OCI-LY7 (cell line): Measurements from ENCODE around the gene ZNF79. TPM values are rescaled to one million over a fixed set of nuclear protein-coding genes. Genes with fewer than 3 reads are reported as not detected.

Experiments
- BruUV-seq: library from RNA; stranded (reverse); fragments of 400-500 nt; replicated peaks from 2 replicates; lab custom pipeline; 2021; lab: Mats Ljungman, UMichigan
- CTCF ChIA-PET: fragments of 300-600 bp; sonication (Branson Sonifier 250); formaldehyde crosslinking; loops from one replicate; lab custom pipeline; 2022; ENCODE audit warnings: antibody characterized with exemption; ENCODE audit not compliant: unreplicated experiment; lab: Charles Lee
- POLR2A ChIA-PET: fragments of 300-600 bp; sonication (Branson Sonifier 250); formaldehyde crosslinking; loops from one replicate; lab custom pipeline; 2022; ENCODE audit warnings: antibody characterized with exemption; lab: Charles Lee
- DNase-seq: peaks from one replicate; pipeline ENCODE4 v3.0.0-alpha.2; 2015; ENCODE audit warnings: low spot score
- H2AFZ ChIP-seq: fragments of 200-600 bp; sonication (generic), shearing (Covaris generic); 2 replicates; pipeline ENCODE4 v1.6.1; 2014; ENCODE audit warnings: mild to moderate bottlenecking, antibody characterized with exemption, low read length, moderate library complexity
- H3K27ac ChIP-seq: fragments of 200-600 bp; sonication (generic); 2 replicates; pipeline ENCODE4 v1.5.1; 2014; ENCODE audit warnings: mixed run types, low read depth, mild to moderate bottlenecking, moderate library complexity, low read length, inconsistent platforms; ENCODE audit not compliant: poor library complexity, severe bottlenecking
- H3K36me3 ChIP-seq: fragments of 200-600 bp; sonication (generic); 2 replicates; pipeline ENCODE4 v1.6.1; 2014; ENCODE audit warnings: mild to moderate bottlenecking, antibody characterized with exemption, low read length, moderate library complexity, mixed read lengths; ENCODE audit not compliant: insufficient read depth
- H3K4me1 ChIP-seq: fragments of 200-600 bp; sonication (generic); 2 replicates; pipeline ENCODE4 v1.5.1; 2014; ENCODE audit warnings: mild to moderate bottlenecking, low read length; ENCODE audit not compliant: insufficient read depth, poor library complexity, severe bottlenecking
- H3K4me2 ChIP-seq: fragments of 200-600 bp; sonication (generic); 2 replicates; pipeline ENCODE4 v1.6.1; 2014; ENCODE audit warnings: mild to moderate bottlenecking, low read length
- H3K4me3 ChIP-seq: fragments of 200-600 bp; sonication (generic); 2 replicates; pipeline ENCODE4 v1.5.1; 2014; ENCODE audit warnings: mild to moderate bottlenecking, low read depth, low read length; ENCODE audit not compliant: poor library complexity, severe bottlenecking
- H3K79me2 ChIP-seq: fragments of 200-600 bp; sonication (generic); 2 replicates; pipeline ENCODE4 v1.6.1; 2016; ENCODE audit warnings: low read depth, mild to moderate bottlenecking, low read length, moderate library complexity, mixed read lengths; ENCODE audit not compliant: insufficient read depth
- H3K9me2 ChIP-seq: fragments of 200-600 bp; sonication (generic); 2 replicates; pipeline ENCODE4 v1.6.1; 2016; ENCODE audit warnings: mild to moderate bottlenecking, low read length, mixed read lengths; ENCODE audit not compliant: insufficient read depth
- H3K9me3 ChIP-seq: fragments of 200-600 bp; sonication (generic); 2 replicates; pipeline ENCODE4 v1.6.1; 2014; ENCODE audit warnings: mild to moderate bottlenecking, mixed run types, low read length, mixed read lengths
- H4K20me1 ChIP-seq: fragments of 200-600 bp; sonication (generic); 2 replicates; pipeline ENCODE4 v1.6.1; 2014; ENCODE audit warnings: mild to moderate bottlenecking, antibody characterized with exemption, low read length, moderate library complexity, mixed read lengths; ENCODE audit not compliant: insufficient read depth
- EZH2phosphoT487 ChIP-seq: fragments of 200-600 bp; sonication (generic); IDR thresholded peaks from 2 replicates; pipeline ENCODE4 v1.6.1; 2018; ENCODE audit warnings: low read depth, borderline replicate concordance, mild to moderate bottlenecking, mixed run types, antibody characterized with exemption, low read length, moderate library complexity, mixed read lengths
- intact Hi-C: fragments of 100-400 bp; cut with micrococcal nuclease; formaldehyde crosslinking; loops from one replicate; pipeline ENCODE4 v1.10.0; 2022; ENCODE audit not compliant: unreplicated experiment
- total RNA-seq, 2 experiments: library from RNA; depleted of rRNA in 1 of 2; stranded (reverse); fragments of >200 nt in 1 of 2; shearing (Covaris generic) in 1 of 2; gene quantifications; 2 replicates each; pipeline ENCODE4 v1.2.3, GENCODE V29; 2014 to 2022
- TF ChIP-seq, protein P1 (sequence below): fragments of 200-600 bp; sonication (generic); conservative IDR thresholded peaks from 2 replicates; pipeline ENCODE4 v1.5.1; 2014; ENCODE audit warnings: mild to moderate bottlenecking, antibody characterized with exemption, low read length, moderate library complexity, mixed read lengths

Gene ZNF79
- total RNA-seq, 2 experiments from 2014 or later = 9.4 to 14.9 TPM

DNA sequence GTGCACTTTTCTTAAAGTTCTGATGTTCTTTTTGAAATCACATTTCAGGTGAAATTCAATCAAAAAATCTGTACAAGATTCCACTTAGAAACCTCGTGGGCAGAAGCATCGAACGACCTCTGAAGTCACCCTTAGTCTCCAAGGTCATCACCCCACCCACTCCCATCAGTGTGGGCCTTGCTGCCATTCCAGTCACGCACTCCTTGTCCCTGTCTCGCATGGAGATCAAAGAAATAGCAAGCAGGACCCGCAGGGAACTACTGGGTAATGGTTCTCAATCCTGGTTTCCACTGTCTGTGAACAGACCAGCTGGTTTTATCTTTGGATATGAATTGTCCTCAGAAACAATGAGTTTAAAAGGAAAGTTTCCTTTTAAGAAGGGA is 35.3 kb upstream of the ZNF79 start:
- H3K9me3 ChIP-seq = no peaks in the 10 kb centered on the region
- DNase-seq = no peak
- ChIA-PET POLR2A (no interaction called here), CTCF (interaction anchor here (0.6 kb wide), 1 partner anchor 474 kb away, joined by 3 read pairs; no protein-coding TSS in a partner anchor)
- H3K4me1 ChIP-seq = peaks cover 6% of the 10 kb centered on the region
- no peaks in the 10 kb centered on the region for H4K20me1 ChIP-seq
- H3K27ac ChIP-seq = no peak overlapping the region
- H3K4me3 ChIP-seq = no peak overlapping the region
- no peaks in the 10 kb centered on the region for H3K36me3 ChIP-seq
- H3K9me2 ChIP-seq = no peaks in the 10 kb centered on the region
- H3K4me2 ChIP-seq = no peak overlapping the region
- H2AFZ ChIP-seq = peak overlapping the region; percentile 38; the same call in 1 of the 2 replicates
- no peak for TF ChIP-seq EZH2phosphoT487
- TF ChIP-seq, protein P1, sequence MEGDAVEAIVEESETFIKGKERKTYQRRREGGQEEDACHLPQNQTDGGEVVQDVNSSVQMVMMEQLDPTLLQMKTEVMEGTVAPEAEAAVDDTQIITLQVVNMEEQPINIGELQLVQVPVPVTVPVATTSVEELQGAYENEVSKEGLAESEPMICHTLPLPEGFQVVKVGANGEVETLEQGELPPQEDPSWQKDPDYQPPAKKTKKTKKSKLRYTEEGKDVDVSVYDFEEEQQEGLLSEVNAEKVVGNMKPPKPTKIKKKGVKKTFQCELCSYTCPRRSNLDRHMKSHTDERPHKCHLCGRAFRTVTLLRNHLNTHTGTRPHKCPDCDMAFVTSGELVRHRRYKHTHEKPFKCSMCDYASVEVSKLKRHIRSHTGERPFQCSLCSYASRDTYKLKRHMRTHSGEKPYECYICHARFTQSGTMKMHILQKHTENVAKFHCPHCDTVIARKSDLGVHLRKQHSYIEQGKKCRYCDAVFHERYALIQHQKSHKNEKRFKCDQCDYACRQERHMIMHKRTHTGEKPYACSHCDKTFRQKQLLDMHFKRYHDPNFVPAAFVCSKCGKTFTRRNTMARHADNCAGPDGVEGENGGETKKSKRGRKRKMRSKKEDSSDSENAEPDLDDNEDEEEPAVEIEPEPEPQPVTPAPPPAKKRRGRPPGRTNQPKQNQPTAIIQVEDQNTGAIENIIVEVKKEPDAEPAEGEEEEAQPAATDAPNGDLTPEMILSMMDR = no peak
- intact Hi-C loops = no loop called here
- no TSS peak for BruUV-seq
- no peaks in the 10 kb centered on the region for H3K79me2 ChIP-seq

DNA sequence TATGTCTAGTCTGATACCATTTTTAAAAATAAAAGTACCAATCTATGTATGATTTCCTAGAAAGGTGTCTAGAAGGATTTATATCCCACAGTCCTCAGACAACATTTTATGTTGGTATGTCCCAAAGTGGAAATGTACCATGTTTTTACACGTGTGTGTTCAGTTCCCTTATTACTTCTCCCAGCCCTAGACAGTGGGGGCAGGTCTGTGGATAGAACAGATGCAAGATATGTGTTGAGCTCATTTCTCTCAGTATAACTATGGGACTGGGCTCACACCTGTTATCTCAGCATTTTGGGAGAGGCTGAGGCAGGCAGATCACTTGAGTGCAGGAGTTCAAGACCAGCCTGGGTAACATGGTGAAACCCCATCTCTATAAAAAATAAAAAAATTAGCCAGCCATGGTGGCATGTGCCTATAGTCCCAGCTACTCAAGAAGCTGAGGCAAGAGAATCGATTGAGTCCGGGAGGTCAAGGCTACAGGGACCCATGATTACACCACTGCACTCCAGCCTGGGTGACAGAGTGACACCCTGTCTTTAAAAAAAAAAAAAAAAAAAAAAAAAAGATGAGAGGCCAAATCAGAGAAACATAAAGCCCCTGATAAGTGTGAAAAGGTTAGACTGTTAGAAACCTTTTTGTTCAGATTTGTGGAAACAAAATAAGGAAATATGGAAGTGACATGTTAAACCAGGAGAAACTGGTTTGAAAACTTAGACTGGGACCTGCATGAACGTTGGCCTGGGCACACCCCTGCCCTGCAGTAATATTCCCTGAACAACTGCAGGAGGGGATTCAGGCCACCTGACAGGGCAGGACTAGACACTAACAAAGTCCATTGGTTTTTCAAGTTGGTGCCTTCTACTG is 34.6 kb upstream of the ZNF79 start:
- no peak overlapping the region for H2AFZ ChIP-seq
- no peak for DNase-seq
- H3K9me3 ChIP-seq = no peaks in the 10 kb centered on the region
- no peak overlapping the region for H3K27ac ChIP-seq
- H3K9me2 ChIP-seq = no peaks in the 10 kb centered on the region
- intact Hi-C loops = loop anchor here (10.0 kb wide), 1 partner anchor 115 kb away; no protein-coding TSS in a partner anchor
- no TSS peak for BruUV-seq
- H3K4me2 ChIP-seq = no peak overlapping the region
- H3K4me1 ChIP-seq = peaks cover 6% of the 10 kb centered on the region
- TF ChIP-seq EZH2phosphoT487 = no peak
- TF ChIP-seq, protein P1 = no peak
- no peak overlapping the region for H3K4me3 ChIP-seq
- no peaks in the 10 kb centered on the region for H3K79me2 ChIP-seq
- POLR2A ChIA-PET = interaction anchor here (0.6 kb wide), 1 partner anchor 1338 kb away, joined by 3 read pairs; no protein-coding TSS in a partner anchor
- CTCF ChIA-PET = no interaction called here
- H4K20me1 ChIP-seq = no peaks in the 10 kb centered on the region
- H3K36me3 ChIP-seq = no peaks in the 10 kb centered on the region

DNA sequence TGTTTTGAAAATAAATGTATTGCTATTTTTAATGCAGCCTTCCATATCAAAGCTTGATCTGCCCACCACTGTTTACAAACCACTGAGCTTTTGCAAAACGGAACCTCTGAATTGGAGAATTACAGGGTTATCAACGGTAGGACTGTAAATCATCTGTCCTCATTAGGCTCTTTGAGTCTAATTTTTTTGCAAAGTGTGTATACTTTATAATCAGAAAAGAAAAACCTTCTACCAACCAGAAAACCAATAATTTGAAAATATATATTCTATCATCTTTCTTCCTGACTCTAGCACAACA is 34.0 kb upstream of the ZNF79 start:
- BruUV-seq = no TSS peak

More for the DNA sequence above, 34.0 kb upstream of the ZNF79 start:
- no peaks in the 10 kb centered on the region for H3K79me2 ChIP-seq
- H4K20me1 ChIP-seq = no peaks in the 10 kb centered on the region
- no peak overlapping the region for H3K4me2 ChIP-seq
- H2AFZ ChIP-seq = no peak overlapping the region
- H3K9me3 ChIP-seq = no peaks in the 10 kb centered on the region
- H3K4me3 ChIP-seq = no peak overlapping the region
- intact Hi-C loops = loop anchor here (10.0 kb wide), 1 partner anchor 115 kb away; no protein-coding TSS in a partner anchor
- H3K27ac ChIP-seq = no peak overlapping the region
- peaks cover 6% of the 10 kb centered on the region for H3K4me1 ChIP-seq
- H3K36me3 ChIP-seq = no peaks in the 10 kb centered on the region
- no peak for DNase-seq
- TF ChIP-seq EZH2phosphoT487 = no peak
- TF ChIP-seq, protein P1 = no peak
- ChIA-PET POLR2A (interaction anchor here (0.6 kb wide), 1 partner anchor 1337 kb away, joined by 3 read pairs; no protein-coding TSS in a partner anchor), CTCF (no interaction called here)
- no peaks in the 10 kb centered on the region for H3K9me2 ChIP-seq
